Fibroblast of the conjunctiva (primary cell): ENCODE results near the gene PLXNB3.
"Not testable (repeated sequence)": the region's sequence is repeated elsewhere in the genome, so short reads cannot be mapped to it uniquely, and the experiment has no call there.

Experiments
- DNase-seq: peaks from one replicate; pipeline ENCODE4 v3.0.0-alpha.2; 2010; ENCODE audit warnings: low read depth

The PLXNB3 gene

GRCh38 chrX:153733651-153734240 is 30.3 kb upstream of the PLXNB3 start:
- no peak for DNase-seq

GRCh38 chrX:153734871-153735270 is 29.2 kb upstream of the PLXNB3 start:
- DNase-seq = no peak

GRCh38 chrX:153735274-153735673 is 28.8 kb upstream of the PLXNB3 start:
- no peak for DNase-seq

GRCh38 chrX:153736071-153736820 is 27.8 kb upstream of the PLXNB3 start:
- no peak for DNase-seq

- DNase-seq = no peak
These were observed 27.1 kb upstream of the PLXNB3 start for GRCh38 chrX:153736871-153737441.

- DNase-seq = no peak
These were observed 25.9 kb upstream of the PLXNB3 start for GRCh38 chrX:153738056-153738605.

GRCh38 chrX:153739754-153740486 is 24.1 kb upstream of the PLXNB3 start:
- no peak for DNase-seq

- DNase-seq = no peak
These were observed 23.3 kb upstream of the PLXNB3 start for GRCh38 chrX:153740631-153741222.

GRCh38 chrX:153741446-153741845 is 22.6 kb upstream of the PLXNB3 start:
- DNase-seq = no peak

- DNase-seq = not testable (repeated sequence)
These were observed 21.9 kb upstream of the PLXNB3 start for GRCh38 chrX:153742111-153742510.

- not testable (repeated sequence) for DNase-seq
These were observed 21.1 kb upstream of the PLXNB3 start for GRCh38 chrX:153742796-153743467.

- DNase-seq = not testable (repeated sequence)
These were observed 20.4 kb upstream of the PLXNB3 start for GRCh38 chrX:153743468-153744209.

GRCh38 chrX:153744210-153745066 is 19.6 kb upstream of the PLXNB3 start:
- no peak for DNase-seq

GRCh38 chrX:153745067-153745433 is 19.0 kb upstream of the PLXNB3 start:
- DNase-seq = not testable (repeated sequence)

GRCh38 chrX:153746359-153746758 is 17.7 kb upstream of the PLXNB3 start:
- no peak for DNase-seq

- DNase-seq = not testable (repeated sequence)
These were observed 17.1 kb upstream of the PLXNB3 start for GRCh38 chrX:153746991-153747390.

- DNase-seq = not testable (repeated sequence)
These were observed 15.0 kb upstream of the PLXNB3 start for GRCh38 chrX:153749017-153749416.

- no peak for DNase-seq
These were observed 13.8 kb upstream of the PLXNB3 start for GRCh38 chrX:153750127-153750774.

- DNase-seq = no peak
These were observed 8.9 kb upstream of the PLXNB3 start for GRCh38 chrX:153755136-153755535.
